ENCODE measurements around the gene MAP2K4.

GRCh38 chr17:12024327-12024726 lies 3.6 kb downstream of the MAP2K4 start:
- TF ChIP-seq PBX3 (CRISPR knock-in tag; IDR thresholded peaks at IDR 0.05), result no peak
- no peak for TF ChIP-seq ZNF785 (tag by site-specific recombination; IDR thresholded peaks at IDR 0.05)
- TF ChIP-seq CTCF (tag by site-specific recombination; IDR thresholded peaks at IDR 0.05), result no peak
- no peak for TF ChIP-seq KLF10 (tag by site-specific recombination; IDR thresholded peaks at IDR 0.05)
- no peak for TF ChIP-seq KLF9 (tag by site-specific recombination; IDR thresholded peaks at IDR 0.05; ENCODE audit: low read depth)
- no peak for TF ChIP-seq ZBTB44 (tag by site-specific recombination; IDR thresholded peaks at IDR 0.05)
